ENCODE data around the gene EPHB1.

Gene EPHB1

DNA sequence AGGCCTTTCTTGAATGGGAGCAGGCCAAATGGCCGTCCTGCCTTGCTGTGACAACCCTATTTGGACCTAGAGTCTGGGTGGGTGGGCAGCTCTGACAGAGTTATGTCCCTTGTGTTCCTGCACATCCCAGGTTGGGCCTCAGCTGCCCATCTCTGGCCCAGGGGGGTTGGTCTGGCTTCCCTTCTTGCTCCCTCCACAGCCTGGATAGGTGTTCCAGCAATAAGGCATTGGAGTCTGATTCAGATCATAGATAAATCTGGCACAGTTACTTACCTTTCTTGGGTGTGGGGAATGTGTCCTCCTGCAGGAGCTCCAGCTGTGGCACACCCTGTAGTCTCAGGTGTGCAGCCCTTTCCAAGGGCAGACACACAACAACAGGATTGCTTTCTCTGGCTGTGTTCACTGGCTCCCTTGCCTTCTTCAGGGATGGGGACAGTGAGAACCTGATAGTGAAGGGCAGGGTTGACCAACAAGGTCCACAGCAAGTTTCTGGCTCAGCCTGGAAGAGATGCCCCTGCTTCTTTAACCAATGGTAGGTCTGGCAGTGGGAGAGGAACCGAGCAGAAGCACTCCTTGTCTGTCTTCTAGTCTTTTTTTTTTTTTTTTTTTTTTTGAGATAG, 177.9 kb downstream of the EPHB1 start:
- H3K36me3 ChIP-seq (ENCODE audit: control insufficient read depth, insufficient read depth, low read length) = no peaks in the 10 kb centered on the region
- H3K4me3 ChIP-seq (ENCODE audit: low read depth, low read length) = no peak overlapping the region
- H3K27me3 ChIP-seq (ENCODE audit: control insufficient read depth, insufficient read depth, low read length) = no peaks in the 10 kb centered on the region
- H3K9ac ChIP-seq (ENCODE audit: low read depth, low read length) = no peak overlapping the region
- H3K4me1 ChIP-seq (ENCODE audit: control insufficient read depth, insufficient read depth, low read length) = no peaks in the 10 kb centered on the region
- no peaks in the 10 kb centered on the region for H3K9me3 ChIP-seq (ENCODE audit: control insufficient read depth, insufficient read depth, low read length)

DNA sequence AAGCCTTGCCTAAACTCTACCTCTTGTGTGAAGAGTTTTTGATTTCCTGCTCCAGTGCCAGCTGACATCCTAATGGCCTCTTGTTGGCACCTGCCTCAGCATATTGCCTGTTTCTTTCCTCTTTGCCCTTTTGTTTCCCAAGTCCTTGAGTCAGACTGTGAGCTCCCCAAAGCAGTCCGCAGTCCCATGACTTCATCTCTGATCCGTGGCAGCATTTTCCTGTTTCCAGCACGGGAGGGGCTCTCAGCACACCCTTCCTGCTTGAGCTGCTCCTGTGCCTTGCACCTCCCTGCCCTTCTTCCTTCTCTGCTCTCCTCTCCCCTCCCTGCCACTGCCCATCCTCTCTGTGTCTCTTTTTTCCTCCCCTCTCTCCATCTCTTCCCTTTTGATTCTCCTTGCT, 179.6 kb downstream of the EPHB1 start:
- H3K9ac ChIP-seq (ENCODE audit: low read depth, low read length) = no peak overlapping the region
- no peaks in the 10 kb centered on the region for H3K4me1 ChIP-seq (ENCODE audit: control insufficient read depth, insufficient read depth, low read length)
- H3K9me3 ChIP-seq (ENCODE audit: control insufficient read depth, insufficient read depth, low read length) = no peaks in the 10 kb centered on the region
- H3K4me3 ChIP-seq (ENCODE audit: low read depth, low read length) = no peak overlapping the region
- no peaks in the 10 kb centered on the region for H3K27me3 ChIP-seq (ENCODE audit: control insufficient read depth, insufficient read depth, low read length)
- H3K36me3 ChIP-seq (ENCODE audit: control insufficient read depth, insufficient read depth, low read length) = no peaks in the 10 kb centered on the region

- Histone ChIP-seq H3K36me3 (ENCODE audit: control insufficient read depth, insufficient read depth, low read length) (no peaks in the 10 kb centered on the region), H3K9me3 (ENCODE audit: control insufficient read depth, insufficient read depth, low read length) (no peaks in the 10 kb centered on the region), H3K27me3 (ENCODE audit: control insufficient read depth, insufficient read depth, low read length) (no peaks in the 10 kb centered on the region), H3K4me1 (ENCODE audit: control insufficient read depth, insufficient read depth, low read length) (no peaks in the 10 kb centered on the region), H3K4me3 (ENCODE audit: low read depth, low read length) (no peak overlapping the region), H3K9ac (ENCODE audit: low read depth, low read length) (no peak overlapping the region)
These were observed 181.9 kb downstream of the EPHB1 start for GRCh38 chr3:134976948-134977347.

GRCh38 chr3:134978658-134979057, 183.6 kb downstream of the EPHB1 start:
- no peaks in the 10 kb centered on the region for H3K4me1 ChIP-seq (ENCODE audit: control insufficient read depth, insufficient read depth, low read length)
- no peaks in the 10 kb centered on the region for H3K36me3 ChIP-seq (ENCODE audit: control insufficient read depth, insufficient read depth, low read length)
- H3K27me3 ChIP-seq (ENCODE audit: control insufficient read depth, insufficient read depth, low read length) = no peaks in the 10 kb centered on the region
- H3K9me3 ChIP-seq (ENCODE audit: control insufficient read depth, insufficient read depth, low read length) = no peaks in the 10 kb centered on the region
- H3K9ac ChIP-seq (ENCODE audit: low read depth, low read length) = no peak overlapping the region
- no peak overlapping the region for H3K4me3 ChIP-seq (ENCODE audit: low read depth, low read length)

DNA sequence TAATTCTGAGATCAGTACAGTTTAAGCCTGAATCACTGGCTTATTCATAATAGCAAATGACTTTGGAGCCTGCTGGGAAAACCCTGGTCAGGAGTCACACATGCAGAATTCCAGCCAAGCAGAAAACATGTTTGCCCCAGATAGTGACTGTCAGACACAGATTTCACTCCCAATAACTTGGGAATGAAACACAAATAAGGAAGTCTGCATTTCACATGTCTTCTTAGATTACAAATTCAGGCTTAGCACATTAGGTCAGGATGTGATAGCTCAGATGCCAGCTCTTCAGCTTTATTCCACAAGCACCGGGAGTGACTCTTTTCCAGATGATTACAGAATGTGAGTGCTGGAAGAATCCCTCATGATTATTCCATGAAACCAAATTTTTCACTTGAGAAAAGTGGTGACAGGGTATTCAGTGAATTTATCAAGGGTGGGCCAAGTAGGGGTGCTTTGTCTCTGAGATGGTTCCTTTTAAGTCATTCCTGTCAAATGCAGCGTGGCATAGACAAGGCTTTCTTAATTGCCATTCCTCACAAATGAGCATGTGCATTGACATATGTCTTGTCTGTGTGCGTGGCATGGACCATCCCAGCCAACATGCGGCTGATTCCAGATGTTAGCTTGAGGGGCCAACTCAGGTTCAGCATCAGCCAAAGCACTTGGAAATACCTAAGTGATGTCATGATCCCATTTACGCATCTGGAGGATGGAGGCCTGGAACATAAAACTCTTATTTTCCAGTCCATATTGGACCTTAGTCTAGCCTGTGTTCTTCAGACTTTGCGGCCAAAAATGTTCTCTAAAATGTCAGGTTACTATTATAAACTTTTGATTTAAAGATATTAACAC, 191.0 kb downstream of the EPHB1 start:
- Histone ChIP-seq H3K27me3 (ENCODE audit: control insufficient read depth, insufficient read depth, low read length) (no peaks in the 10 kb centered on the region), H3K4me3 (ENCODE audit: low read depth, low read length) (no peak overlapping the region), H3K9me3 (ENCODE audit: control insufficient read depth, insufficient read depth, low read length) (no peaks in the 10 kb centered on the region), H3K9ac (ENCODE audit: low read depth, low read length) (no peak overlapping the region), H3K4me1 (ENCODE audit: control insufficient read depth, insufficient read depth, low read length) (peaks cover 4% of the 10 kb centered on the region), H3K36me3 (ENCODE audit: control insufficient read depth, insufficient read depth, low read length) (no peaks in the 10 kb centered on the region)

DNA sequence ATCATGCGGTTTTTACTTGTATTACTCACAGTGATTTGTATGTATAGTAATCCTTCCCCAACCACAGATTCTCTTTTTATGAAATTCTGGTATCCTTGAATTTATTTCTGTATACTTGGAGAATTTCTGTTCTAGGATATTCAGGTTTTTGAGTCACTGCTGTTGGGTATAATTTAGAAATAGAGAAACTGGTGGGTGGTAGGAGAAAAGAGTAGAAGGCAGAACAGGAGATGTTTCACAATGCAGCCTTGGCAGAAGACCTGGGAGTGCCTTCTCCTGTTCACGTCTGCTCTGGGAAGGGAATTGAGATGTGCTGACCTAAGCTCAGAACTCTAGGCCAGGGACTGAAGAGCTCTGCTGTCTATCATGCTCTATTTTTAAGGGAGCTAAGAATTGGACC, 193.6 kb downstream of the EPHB1 start:
- Histone ChIP-seq H3K9ac (ENCODE audit: low read depth, low read length) (no peak overlapping the region), H3K9me3 (ENCODE audit: control insufficient read depth, insufficient read depth, low read length) (no peaks in the 10 kb centered on the region), H3K4me1 (ENCODE audit: control insufficient read depth, insufficient read depth, low read length) (peaks cover 14% of the 10 kb centered on the region), H3K27me3 (ENCODE audit: control insufficient read depth, insufficient read depth, low read length) (no peaks in the 10 kb centered on the region), H3K4me3 (ENCODE audit: low read depth, low read length) (no peak overlapping the region), H3K36me3 (ENCODE audit: control insufficient read depth, insufficient read depth, low read length) (no peaks in the 10 kb centered on the region)

DNA sequence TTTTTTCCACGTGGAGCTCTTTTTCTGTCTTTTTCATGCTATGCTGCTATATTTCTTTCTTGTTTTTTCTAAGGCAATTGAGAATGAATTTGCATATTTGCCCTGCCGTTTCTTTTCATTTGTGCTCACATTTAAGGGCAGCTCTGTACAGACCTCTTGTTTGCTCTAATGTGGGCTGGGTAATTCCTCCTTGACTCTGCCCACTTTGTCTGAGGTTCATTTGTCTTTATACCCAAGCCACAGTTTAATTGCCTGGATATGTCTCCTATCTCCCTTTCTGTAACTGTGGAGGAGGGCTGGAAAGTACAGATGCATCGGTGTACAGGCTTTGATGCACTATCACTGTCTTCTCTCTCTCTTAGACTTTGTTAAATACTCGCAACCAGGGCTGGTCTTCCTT, 195.9 kb downstream of the EPHB1 start:
- no peaks in the 10 kb centered on the region for H3K9me3 ChIP-seq (ENCODE audit: control insufficient read depth, insufficient read depth, low read length)
- H3K36me3 ChIP-seq (ENCODE audit: control insufficient read depth, insufficient read depth, low read length) = no peaks in the 10 kb centered on the region
- H3K27me3 ChIP-seq (ENCODE audit: control insufficient read depth, insufficient read depth, low read length) = no peaks in the 10 kb centered on the region
- H3K9ac ChIP-seq (ENCODE audit: low read depth, low read length) = no peak overlapping the region
- peaks cover 14% of the 10 kb centered on the region for H3K4me1 ChIP-seq (ENCODE audit: control insufficient read depth, insufficient read depth, low read length)
- no peak overlapping the region for H3K4me3 ChIP-seq (ENCODE audit: low read depth, low read length)

DNA sequence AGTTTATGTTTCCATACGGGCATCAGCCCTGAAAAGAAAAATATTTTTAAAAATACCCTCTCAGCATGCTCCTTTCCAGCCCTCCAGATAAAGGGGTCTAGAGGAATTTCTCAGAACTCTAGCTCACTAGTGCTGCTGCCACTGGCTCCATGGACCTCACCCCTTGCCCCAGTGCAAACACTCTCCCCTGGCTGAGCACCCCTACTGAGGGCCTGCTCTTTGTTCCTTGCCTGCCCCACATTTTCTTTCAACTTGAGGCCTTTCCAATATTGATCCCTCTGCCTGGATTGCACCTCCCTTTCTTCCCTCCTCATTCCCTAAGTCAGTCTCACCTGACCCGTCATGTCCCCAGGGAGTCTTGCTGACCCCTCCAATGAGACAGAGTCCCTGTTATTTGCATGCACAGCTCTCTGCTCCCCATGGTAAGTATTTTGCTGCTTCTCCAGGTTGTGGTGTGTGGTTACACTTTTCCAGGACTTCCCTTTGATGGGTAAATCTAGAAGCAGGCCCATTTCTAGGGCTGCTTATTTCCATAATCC, 196.5 kb downstream of the EPHB1 start:
- Histone ChIP-seq H3K9me3 (ENCODE audit: control insufficient read depth, insufficient read depth, low read length) (no peaks in the 10 kb centered on the region), H3K9ac (ENCODE audit: low read depth, low read length) (no peak overlapping the region), H3K36me3 (ENCODE audit: control insufficient read depth, insufficient read depth, low read length) (no peaks in the 10 kb centered on the region), H3K4me1 (ENCODE audit: control insufficient read depth, insufficient read depth, low read length) (peaks cover 14% of the 10 kb centered on the region), H3K4me3 (ENCODE audit: low read depth, low read length) (no peak overlapping the region), H3K27me3 (ENCODE audit: control insufficient read depth, insufficient read depth, low read length) (no peaks in the 10 kb centered on the region)

- Histone ChIP-seq H3K27me3 (ENCODE audit: control insufficient read depth, insufficient read depth, low read length) (no peaks in the 10 kb centered on the region), H3K4me1 (ENCODE audit: control insufficient read depth, insufficient read depth, low read length) (peaks cover 14% of the 10 kb centered on the region), H3K9me3 (ENCODE audit: control insufficient read depth, insufficient read depth, low read length) (no peaks in the 10 kb centered on the region), H3K36me3 (ENCODE audit: control insufficient read depth, insufficient read depth, low read length) (no peaks in the 10 kb centered on the region), H3K9ac (ENCODE audit: low read depth, low read length) (no peak overlapping the region), H3K4me3 (ENCODE audit: low read depth, low read length) (no peak overlapping the region)
These were observed 197.1 kb downstream of the EPHB1 start for GRCh38 chr3:134992180-134992579.

DNA sequence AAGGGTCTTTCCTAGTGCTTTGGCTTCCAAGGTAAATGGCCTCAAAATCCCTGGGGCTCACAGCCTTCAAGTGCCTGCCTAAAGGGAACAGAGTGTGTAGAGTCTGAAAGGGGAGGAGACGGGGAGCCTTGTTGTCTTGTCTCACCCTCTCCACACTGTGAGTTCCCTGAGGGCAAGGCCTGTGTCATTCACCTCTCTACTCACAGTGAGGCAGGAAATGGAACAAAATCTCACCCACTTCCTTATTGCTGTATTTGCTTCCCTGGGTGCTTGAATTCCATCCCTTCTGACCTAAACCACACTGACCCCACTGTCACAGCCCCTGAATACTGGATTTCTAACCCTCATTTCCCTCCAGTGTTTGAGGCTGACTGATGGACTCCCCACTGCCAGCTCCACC, 197.5 kb downstream of the EPHB1 start:
- Histone ChIP-seq H3K9ac (ENCODE audit: low read depth, low read length) (no peak overlapping the region), H3K36me3 (ENCODE audit: control insufficient read depth, insufficient read depth, low read length) (no peaks in the 10 kb centered on the region), H3K9me3 (ENCODE audit: control insufficient read depth, insufficient read depth, low read length) (no peaks in the 10 kb centered on the region), H3K27me3 (ENCODE audit: control insufficient read depth, insufficient read depth, low read length) (no peaks in the 10 kb centered on the region), H3K4me3 (ENCODE audit: low read depth, low read length) (no peak overlapping the region), H3K4me1 (ENCODE audit: control insufficient read depth, insufficient read depth, low read length) (peaks cover 14% of the 10 kb centered on the region)

DNA sequence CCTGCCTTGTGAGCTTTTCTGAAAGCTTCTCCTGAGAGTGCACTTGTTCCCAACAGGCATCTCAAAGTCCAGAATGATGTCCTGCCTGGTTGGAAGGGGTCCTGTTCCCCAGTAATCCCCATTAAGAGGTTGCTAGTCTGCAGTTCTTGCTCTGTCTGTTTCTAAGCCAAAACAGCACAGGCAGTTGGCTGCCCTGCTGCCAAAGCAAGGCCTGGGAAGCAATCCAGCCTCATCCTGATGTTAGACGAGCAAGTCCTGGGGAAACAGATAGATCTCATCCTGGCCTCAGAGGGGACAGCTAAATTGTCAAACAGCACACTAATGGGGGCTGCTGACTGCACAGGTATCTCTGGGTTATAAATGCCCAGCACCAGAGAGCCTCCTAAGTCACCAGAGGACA, 198.0 kb downstream of the EPHB1 start:
- Histone ChIP-seq H3K27me3 (ENCODE audit: control insufficient read depth, insufficient read depth, low read length) (no peaks in the 10 kb centered on the region), H3K9ac (ENCODE audit: low read depth, low read length) (no peak overlapping the region), H3K4me3 (ENCODE audit: low read depth, low read length) (no peak overlapping the region), H3K9me3 (ENCODE audit: control insufficient read depth, insufficient read depth, low read length) (no peaks in the 10 kb centered on the region), H3K36me3 (ENCODE audit: control insufficient read depth, insufficient read depth, low read length) (no peaks in the 10 kb centered on the region), H3K4me1 (ENCODE audit: control insufficient read depth, insufficient read depth, low read length) (peaks cover 14% of the 10 kb centered on the region)

DNA sequence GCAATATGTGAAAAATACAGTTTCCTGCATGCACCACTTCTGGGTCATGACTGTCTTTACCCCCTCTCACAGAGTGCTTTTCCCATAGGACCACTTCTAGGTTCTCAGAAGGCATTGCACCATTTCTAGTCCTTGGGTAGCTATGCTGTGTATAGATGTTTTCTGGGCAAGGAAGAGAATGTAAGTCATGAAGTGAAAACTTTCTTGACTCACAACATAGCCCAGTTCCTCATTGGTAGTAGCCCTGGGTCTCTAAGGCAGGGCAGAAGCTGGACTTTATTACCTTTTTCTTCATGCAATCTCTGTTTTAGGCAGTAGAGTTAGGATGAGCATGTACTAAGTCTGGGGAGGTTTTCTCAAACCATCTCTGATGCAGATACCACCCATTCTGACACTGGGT, 203.1 kb downstream of the EPHB1 start:
- Histone ChIP-seq H3K9me3 (ENCODE audit: control insufficient read depth, insufficient read depth, low read length) (no peaks in the 10 kb centered on the region), H3K4me3 (ENCODE audit: low read depth, low read length) (no peak overlapping the region), H3K36me3 (ENCODE audit: control insufficient read depth, insufficient read depth, low read length) (no peaks in the 10 kb centered on the region), H3K27me3 (ENCODE audit: control insufficient read depth, insufficient read depth, low read length) (no peaks in the 10 kb centered on the region), H3K9ac (ENCODE audit: low read depth, low read length) (no peak overlapping the region), H3K4me1 (ENCODE audit: control insufficient read depth, insufficient read depth, low read length) (no peaks in the 10 kb centered on the region)
